HG02943 (cell line): ENCODE results near the gene DNTT.

ENCODE experiments used
- ATAC-seq: cut with Tn5 transposase; IDR thresholded peaks from one replicate; pipeline ENCODE4 v1.9.1; 2021; ENCODE audit warnings: mild to moderate bottlenecking, low read depth, moderate library complexity; ENCODE audit not compliant: unreplicated experiment

Gene DNTT

GRCh38 chr10:96275685-96276418, 28.4 kb upstream of the DNTT start:
- no peak for ATAC-seq

GRCh38 chr10:96276426-96276825, 27.8 kb upstream of the DNTT start:
- ATAC-seq = no peak

GRCh38 chr10:96276831-96277230, 27.4 kb upstream of the DNTT start:
- no peak for ATAC-seq

GRCh38 chr10:96279191-96279641, 25.0 kb upstream of the DNTT start:
- ATAC-seq = no peak

- no peak for ATAC-seq
Measured at GRCh38 chr10:96280859-96281258, 23.4 kb upstream of the DNTT start.

GRCh38 chr10:96281444-96282029, 22.7 kb upstream of the DNTT start:
- no peak for ATAC-seq

- ATAC-seq = no peak
Measured at GRCh38 chr10:96283351-96283750, 20.9 kb upstream of the DNTT start.

- ATAC-seq = no peak
Measured at GRCh38 chr10:96283756-96284155, 20.5 kb upstream of the DNTT start.

- ATAC-seq = no peak
Measured at GRCh38 chr10:96285331-96285752, 18.9 kb upstream of the DNTT start.

- peak; percentile 74 for ATAC-seq
Measured at GRCh38 chr10:96287392-96288105, 16.7 kb upstream of the DNTT start.

- ATAC-seq = peak; percentile 43
Measured at GRCh38 chr10:96288151-96288621, 16.0 kb upstream of the DNTT start.

GRCh38 chr10:96289218-96289910, 14.9 kb upstream of the DNTT start:
- no peak for ATAC-seq

- ATAC-seq = no peak
Measured at GRCh38 chr10:96290368-96291133, 13.7 kb upstream of the DNTT start.

GRCh38 chr10:96292971-96293920, 11.0 kb upstream of the DNTT start:
- ATAC-seq = peak; percentile 60

- ATAC-seq = no peak
Measured at GRCh38 chr10:96295475-96295874, 8.8 kb upstream of the DNTT start.

GRCh38 chr10:96297486-96297885, 6.7 kb upstream of the DNTT start:
- no peak for ATAC-seq

- no peak for ATAC-seq
Measured at GRCh38 chr10:96298362-96298761, 5.9 kb upstream of the DNTT start.

- no peak for ATAC-seq
Measured at GRCh38 chr10:96299383-96299782, 4.9 kb upstream of the DNTT start.

GRCh38 chr10:96301616-96302015, 2.6 kb upstream of the DNTT start:
- no peak for ATAC-seq
